ENCODE data around the gene EPB41. TPM values are rescaled to one million over a fixed set of nuclear protein-coding genes. Genes with fewer than 3 reads are reported as not detected.

The EPB41 gene
- total RNA-seq, 3 donors from 2014 or later = 45.8 to 82.2 (median 76.3) TPM

DNA sequence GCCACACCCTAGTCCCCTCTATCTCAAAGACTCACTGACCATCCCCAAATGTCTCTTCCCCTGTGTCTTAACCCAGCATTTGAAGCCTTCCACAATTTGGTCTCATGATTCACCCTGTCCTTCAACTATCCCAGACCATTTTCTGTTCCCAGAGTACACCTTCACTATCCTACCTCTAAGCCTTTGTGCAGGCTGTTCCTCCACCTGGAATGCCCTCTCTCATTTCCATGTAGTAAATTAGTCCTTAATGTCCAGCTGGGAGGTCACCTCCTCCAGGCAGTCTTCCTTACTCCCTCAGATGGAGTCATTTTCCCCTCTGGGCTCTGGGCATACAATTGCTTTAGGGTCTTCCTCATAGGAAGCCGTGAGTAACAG, 31.1 kb upstream of the EPB41 start:
- no peaks in the 10 kb centered on the region for H3K36me3 ChIP-seq (ENCODE audit: low read depth)
- DNase-seq = no peak
- peaks cover 17% of the 10 kb centered on the region for H3K4me1 ChIP-seq (ENCODE audit: low read depth)
- ATAC-seq = no peak
- TF ChIP-seq, protein P1, sequence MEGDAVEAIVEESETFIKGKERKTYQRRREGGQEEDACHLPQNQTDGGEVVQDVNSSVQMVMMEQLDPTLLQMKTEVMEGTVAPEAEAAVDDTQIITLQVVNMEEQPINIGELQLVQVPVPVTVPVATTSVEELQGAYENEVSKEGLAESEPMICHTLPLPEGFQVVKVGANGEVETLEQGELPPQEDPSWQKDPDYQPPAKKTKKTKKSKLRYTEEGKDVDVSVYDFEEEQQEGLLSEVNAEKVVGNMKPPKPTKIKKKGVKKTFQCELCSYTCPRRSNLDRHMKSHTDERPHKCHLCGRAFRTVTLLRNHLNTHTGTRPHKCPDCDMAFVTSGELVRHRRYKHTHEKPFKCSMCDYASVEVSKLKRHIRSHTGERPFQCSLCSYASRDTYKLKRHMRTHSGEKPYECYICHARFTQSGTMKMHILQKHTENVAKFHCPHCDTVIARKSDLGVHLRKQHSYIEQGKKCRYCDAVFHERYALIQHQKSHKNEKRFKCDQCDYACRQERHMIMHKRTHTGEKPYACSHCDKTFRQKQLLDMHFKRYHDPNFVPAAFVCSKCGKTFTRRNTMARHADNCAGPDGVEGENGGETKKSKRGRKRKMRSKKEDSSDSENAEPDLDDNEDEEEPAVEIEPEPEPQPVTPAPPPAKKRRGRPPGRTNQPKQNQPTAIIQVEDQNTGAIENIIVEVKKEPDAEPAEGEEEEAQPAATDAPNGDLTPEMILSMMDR (IDR thresholded peaks at IDR 0.05) = no peak
- no peak overlapping the region for H3K4me3 ChIP-seq
- H3K9me3 ChIP-seq = no peaks in the 10 kb centered on the region
- intact Hi-C loops (cut with DNase I, micrococcal nuclease) = loop anchor here in 1 of 2 donors (5.0 kb wide), 2 partner anchors 149 to 319 kb away; no protein-coding TSS in a partner anchor

DNA sequence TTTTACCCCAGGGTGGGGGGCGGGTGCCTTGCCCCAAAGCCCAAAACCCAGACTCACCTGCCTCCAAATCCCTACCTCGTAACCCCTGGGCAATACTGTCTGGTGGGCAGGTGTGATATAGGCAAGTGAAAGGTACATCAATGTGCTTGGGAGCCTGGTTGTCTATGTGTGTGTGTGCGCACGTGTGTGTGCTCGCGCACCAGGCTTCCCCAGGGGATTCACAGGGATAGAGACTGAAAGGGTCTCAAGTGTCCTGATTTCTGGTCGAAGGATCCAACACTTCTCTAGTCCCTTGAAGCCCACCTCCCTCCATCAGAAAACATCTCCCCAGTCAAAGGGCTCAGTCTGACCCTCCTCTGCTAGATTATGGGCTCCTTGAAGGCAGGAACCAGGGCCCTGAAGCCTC, 28.9 kb upstream of the EPB41 start:
- no peaks in the 10 kb centered on the region for H3K36me3 ChIP-seq (ENCODE audit: low read depth)
- DNase-seq = no peak
- no peak for ATAC-seq
- peaks cover 20% of the 10 kb centered on the region for H3K4me1 ChIP-seq (ENCODE audit: low read depth)
- TF ChIP-seq, protein P1 (IDR thresholded peaks at IDR 0.05) = no peak
- intact Hi-C loops (cut with DNase I, micrococcal nuclease) = loop anchor here in 1 of 2 donors (5.0 kb wide), 1 partner anchor 317 kb away; no protein-coding TSS in a partner anchor
- H3K4me3 ChIP-seq = no peak overlapping the region
- no peaks in the 10 kb centered on the region for H3K9me3 ChIP-seq

DNA sequence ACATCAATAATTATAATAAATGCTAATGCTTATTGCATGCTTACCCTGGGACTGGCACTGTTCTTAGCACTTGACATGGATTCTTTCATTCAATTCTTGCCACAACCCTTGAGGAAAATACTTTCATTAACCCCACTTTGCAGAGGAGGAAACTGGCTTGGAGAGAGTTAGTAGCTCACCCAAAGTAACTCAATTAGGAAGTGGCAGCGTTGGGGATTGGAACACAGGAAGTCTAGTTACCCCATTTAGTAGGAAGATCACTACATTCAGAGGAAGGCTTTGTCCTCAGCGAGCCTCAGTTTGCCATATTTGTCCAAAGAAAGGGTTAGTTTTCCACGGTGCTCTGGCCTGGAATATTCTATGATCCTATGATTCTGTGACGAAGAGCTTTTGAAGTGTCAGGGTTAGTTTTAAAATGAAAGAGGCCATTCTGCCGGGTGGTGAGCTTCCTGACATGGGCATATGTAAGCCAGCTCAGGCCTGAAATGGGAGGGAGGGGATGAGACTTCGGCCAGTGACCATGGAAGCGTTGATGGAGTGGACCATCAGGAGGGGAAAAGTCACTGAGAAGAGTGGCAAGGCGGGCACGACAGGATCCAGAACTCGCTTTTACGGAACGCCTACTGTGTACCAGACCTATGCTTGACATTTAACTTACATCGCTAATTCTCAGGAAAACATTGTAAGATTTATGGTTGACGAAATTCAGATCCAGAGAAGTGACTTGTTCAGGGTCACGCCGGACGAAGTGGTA, 28.2 kb upstream of the EPB41 start:
- intact Hi-C loops (cut with DNase I, micrococcal nuclease) = loop anchor here in 1 of 2 donors (5.0 kb wide), 1 partner anchor 316 kb away; no protein-coding TSS in a partner anchor
- TF ChIP-seq, protein P1 (IDR thresholded peaks at IDR 0.05) = no peak
- no peak for ATAC-seq
- H3K4me3 ChIP-seq = no peak overlapping the region
- no peaks in the 10 kb centered on the region for H3K36me3 ChIP-seq (ENCODE audit: low read depth)
- peaks cover 20% of the 10 kb centered on the region for H3K4me1 ChIP-seq (ENCODE audit: low read depth)
- H3K9me3 ChIP-seq = no peaks in the 10 kb centered on the region
- no peak for DNase-seq

DNA sequence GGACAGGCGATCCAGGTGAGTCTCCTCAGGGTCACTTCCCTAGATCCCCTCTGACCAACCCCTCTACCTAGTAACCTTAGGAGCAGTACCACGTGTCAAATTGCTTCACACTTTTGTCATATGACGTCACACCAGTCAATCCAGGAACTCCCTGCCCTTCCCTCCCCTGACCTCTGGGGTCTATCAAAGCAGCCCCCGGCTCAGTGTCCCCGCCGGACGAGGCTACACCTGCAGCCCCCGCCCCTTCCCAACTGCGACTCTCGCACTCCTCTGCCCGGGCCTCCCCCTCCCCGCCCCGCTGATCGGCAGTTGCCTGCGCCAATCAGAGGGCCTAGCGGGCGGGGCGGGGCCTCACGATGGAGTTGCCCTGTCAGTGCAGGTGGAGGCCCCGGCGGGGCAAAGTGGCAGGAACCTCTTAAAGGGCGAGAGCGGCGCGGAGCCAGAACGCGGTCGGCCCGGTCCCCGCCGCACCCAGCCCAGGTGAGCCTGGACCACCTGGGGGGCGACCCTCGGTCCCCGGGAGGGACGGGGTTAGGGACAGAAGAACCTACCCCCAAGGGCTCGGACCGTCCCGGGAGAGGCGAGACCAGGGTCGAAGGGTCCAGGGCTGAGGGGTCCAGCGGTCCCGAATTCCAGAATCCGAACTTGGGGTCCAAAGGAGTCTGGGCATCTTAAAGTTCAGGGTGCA, 27.5 kb upstream of the EPB41 start:
- TF ChIP-seq, protein P1 (IDR thresholded peaks at IDR 0.05) = no peak
- Histone ChIP-seq H3K9me3 (no peaks in the 10 kb centered on the region), H3K4me1 (ENCODE audit: low read depth) (peaks cover 20% of the 10 kb centered on the region), H3K36me3 (ENCODE audit: low read depth) (no peaks in the 10 kb centered on the region), H3K4me3 (peak overlapping the region; percentile 94)
- DNase-seq (peak; percentile 91 to 95 (median 95)), ATAC-seq (peak; percentile 88)
- intact Hi-C loops (cut with DNase I, micrococcal nuclease) = loop anchor here in 1 of 2 donors (5.0 kb wide), 1 partner anchor 315 kb away; no protein-coding TSS in a partner anchor

DNA sequence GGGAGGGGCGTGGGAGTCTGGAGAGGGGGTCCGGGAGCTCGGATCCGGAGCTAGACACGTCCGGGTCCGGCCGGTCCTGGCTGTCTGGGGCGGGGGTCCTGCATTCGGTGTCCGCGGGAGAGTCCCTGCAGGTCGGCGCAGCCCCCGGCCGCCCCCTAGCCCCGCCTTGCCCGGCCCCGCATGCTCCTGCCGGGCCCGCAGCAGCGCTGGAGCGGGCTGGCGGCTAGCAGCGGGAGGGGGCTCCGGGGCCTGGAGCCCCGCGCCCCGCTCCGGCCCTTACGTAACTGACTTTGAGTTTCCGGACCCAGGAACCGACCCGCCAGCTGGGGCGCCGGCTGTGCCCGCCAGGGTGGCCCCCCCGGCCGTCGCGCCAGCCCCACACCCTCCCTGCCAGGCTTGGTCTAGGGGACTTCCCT, 26.9 kb upstream of the EPB41 start:
- TF ChIP-seq, protein P1 (IDR thresholded peaks at IDR 0.05) = no peak
- ATAC-seq (peak; percentile 33), DNase-seq (peak; percentile 35 to 74 (median 67))
- no peaks in the 10 kb centered on the region for H3K36me3 ChIP-seq (ENCODE audit: low read depth)
- H3K9me3 ChIP-seq = no peaks in the 10 kb centered on the region
- intact Hi-C loops (cut with DNase I, micrococcal nuclease) = loop anchor here in 1 of 2 donors (5.0 kb wide), 1 partner anchor 315 kb away; no protein-coding TSS in a partner anchor
- H3K4me3 ChIP-seq = peak overlapping the region; percentile 94
- H3K4me1 ChIP-seq (ENCODE audit: low read depth) = peaks cover 20% of the 10 kb centered on the region

Measured in mucosa of descending colon (tissue), 3 donors.